ENCODE measurements around the gene HOXD3. TPM values are rescaled to one million over a fixed set of nuclear protein-coding genes. Genes with fewer than 3 reads are reported as not detected.

The HOXD3 gene
- total RNA-seq, 2 donors from 2014 or later, result 1.2 to 3.9 TPM

- TF ChIP-seq CTCF (IDR thresholded peaks at IDR 0.05), result no peak
- no peak for ATAC-seq (ENCODE audit: insufficient number of reproducible peaks, low FRiP score, low read depth)
Measured at GRCh38 chr2:176146101-176146500, 11.0 kb upstream of the HOXD3 start.

GRCh38 chr2:176146645-176147044 lies 10.5 kb upstream of the HOXD3 start:
- H3K27me3 ChIP-seq (replicated peaks; ENCODE audit: insufficient read depth), result no peaks in the 10 kb centered on the region
- no peaks in the 10 kb centered on the region for H3K4me1 ChIP-seq (ENCODE audit: control insufficient read depth in 1 of 2, low read depth in 2 of 2)
- ATAC-seq (ENCODE audit: insufficient number of reproducible peaks, low FRiP score, low read depth) (no peak), DNase-seq (ENCODE audit: low spot score) (no peak)
- no peak overlapping the region for H3K4me3 ChIP-seq
- no peak for TF ChIP-seq CTCF (IDR thresholded peaks at IDR 0.05)
- peaks cover 5% of the 10 kb centered on the region for H3K36me3 ChIP-seq
- no peak overlapping the region for H3K27ac ChIP-seq
- H3K9me3 ChIP-seq, result no peaks in the 10 kb centered on the region

More at GRCh38 chr2:176146101-176146500, 11.0 kb upstream of the HOXD3 start:
- no peak overlapping the region for H3K4me3 ChIP-seq
- H3K9me3 ChIP-seq, result no peaks in the 10 kb centered on the region
- H3K27ac ChIP-seq, result no peak overlapping the region
- no peaks in the 10 kb centered on the region for H3K27me3 ChIP-seq (replicated peaks; ENCODE audit: insufficient read depth)
- peaks cover 5% of the 10 kb centered on the region for H3K36me3 ChIP-seq
- DNase-seq (ENCODE audit: low spot score), result no peak
- peaks cover 0 to under 1% of the 10 kb centered on the region in 2 donors for H3K4me1 ChIP-seq (ENCODE audit: control insufficient read depth in 1 of 2, low read depth in 2 of 2)

GRCh38 chr2:176147210-176147799 lies 9.8 kb upstream of the HOXD3 start:
- no peak for DNase-seq (ENCODE audit: low spot score)
- Histone ChIP-seq H3K4me3 (no peak overlapping the region), H3K36me3 (peaks cover 5% of the 10 kb centered on the region), H3K27me3 (replicated peaks; ENCODE audit: insufficient read depth) (no peaks in the 10 kb centered on the region), H3K27ac (no peak overlapping the region), H3K9me3 (no peaks in the 10 kb centered on the region), H3K4me1 (ENCODE audit: control insufficient read depth in 1 of 2, low read depth in 2 of 2) (no peaks in the 10 kb centered on the region)
- no peak for ATAC-seq (ENCODE audit: insufficient number of reproducible peaks, low FRiP score, low read depth)
- no peak for TF ChIP-seq CTCF (IDR thresholded peaks at IDR 0.05)

- TF ChIP-seq CTCF (IDR thresholded peaks at IDR 0.05), result no peak
- no peak for ATAC-seq (ENCODE audit: insufficient number of reproducible peaks, low FRiP score, low read depth)
- H3K27me3 ChIP-seq (replicated peaks; ENCODE audit: insufficient read depth), result no peaks in the 10 kb centered on the region
Measured at GRCh38 chr2:176147800-176148496, 9.2 kb upstream of the HOXD3 start.

GRCh38 chr2:176148751-176149421 lies 8.2 kb upstream of the HOXD3 start:
- Histone ChIP-seq H3K4me3 (no peak overlapping the region), H3K9me3 (no peaks in the 10 kb centered on the region), H3K27ac (no peak overlapping the region), H3K36me3 (peaks cover 10% of the 10 kb centered on the region), H3K4me1 (ENCODE audit: control insufficient read depth in 1 of 2, low read depth in 2 of 2) (no peaks in the 10 kb centered on the region), H3K27me3 (replicated peaks; ENCODE audit: insufficient read depth) (no peaks in the 10 kb centered on the region)
- DNase-seq (ENCODE audit: low spot score) (no peak), ATAC-seq (ENCODE audit: insufficient number of reproducible peaks, low FRiP score, low read depth) (no peak)
- no peak for TF ChIP-seq CTCF (IDR thresholded peaks at IDR 0.05)

More at GRCh38 chr2:176147800-176148496, 9.2 kb upstream of the HOXD3 start:
- Histone ChIP-seq H3K4me3 (no peak overlapping the region), H3K9me3 (no peaks in the 10 kb centered on the region), H3K4me1 (ENCODE audit: control insufficient read depth in 1 of 2, low read depth in 2 of 2) (no peaks in the 10 kb centered on the region), H3K36me3 (peaks cover 10% of the 10 kb centered on the region), H3K27ac (no peak overlapping the region)
- no peak for DNase-seq (ENCODE audit: low spot score)
